ENCODE measurements around the gene MECP2.

The MECP2 gene

DNA sequence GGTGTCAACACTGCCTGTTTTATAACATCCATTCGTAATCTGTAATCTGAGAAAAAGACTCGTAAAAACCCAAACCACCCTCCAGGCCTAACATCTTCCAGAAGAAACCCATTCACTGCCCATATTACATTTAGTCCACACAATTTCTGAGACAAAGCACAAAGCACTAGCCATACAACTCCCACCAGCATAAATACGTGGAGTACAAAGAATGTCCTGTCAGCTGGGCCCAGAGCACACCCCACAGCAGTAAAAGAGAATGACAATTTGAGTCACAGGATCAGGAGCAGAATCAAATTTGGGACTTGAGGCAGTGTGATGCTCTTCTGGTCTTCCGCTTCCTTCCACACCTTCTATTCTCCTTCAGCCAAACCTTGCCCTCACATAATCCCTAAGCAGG is 6.8 kb downstream of the MECP2 start:
- DNase-seq (ENCODE audit: low spot score) = no peak
- TF ChIP-seq, protein P1, sequence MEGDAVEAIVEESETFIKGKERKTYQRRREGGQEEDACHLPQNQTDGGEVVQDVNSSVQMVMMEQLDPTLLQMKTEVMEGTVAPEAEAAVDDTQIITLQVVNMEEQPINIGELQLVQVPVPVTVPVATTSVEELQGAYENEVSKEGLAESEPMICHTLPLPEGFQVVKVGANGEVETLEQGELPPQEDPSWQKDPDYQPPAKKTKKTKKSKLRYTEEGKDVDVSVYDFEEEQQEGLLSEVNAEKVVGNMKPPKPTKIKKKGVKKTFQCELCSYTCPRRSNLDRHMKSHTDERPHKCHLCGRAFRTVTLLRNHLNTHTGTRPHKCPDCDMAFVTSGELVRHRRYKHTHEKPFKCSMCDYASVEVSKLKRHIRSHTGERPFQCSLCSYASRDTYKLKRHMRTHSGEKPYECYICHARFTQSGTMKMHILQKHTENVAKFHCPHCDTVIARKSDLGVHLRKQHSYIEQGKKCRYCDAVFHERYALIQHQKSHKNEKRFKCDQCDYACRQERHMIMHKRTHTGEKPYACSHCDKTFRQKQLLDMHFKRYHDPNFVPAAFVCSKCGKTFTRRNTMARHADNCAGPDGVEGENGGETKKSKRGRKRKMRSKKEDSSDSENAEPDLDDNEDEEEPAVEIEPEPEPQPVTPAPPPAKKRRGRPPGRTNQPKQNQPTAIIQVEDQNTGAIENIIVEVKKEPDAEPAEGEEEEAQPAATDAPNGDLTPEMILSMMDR (IDR thresholded peaks at IDR 0.05; ENCODE audit: borderline replicate concordance, control extremely low read depth, extremely low read depth, insufficient read depth, missing control alignments) = no peak
- in situ Hi-C loops (cut with MboI; ENCODE audit: low sequenced_read_pairs, unreplicated experiment) = no loop called here

DNA sequence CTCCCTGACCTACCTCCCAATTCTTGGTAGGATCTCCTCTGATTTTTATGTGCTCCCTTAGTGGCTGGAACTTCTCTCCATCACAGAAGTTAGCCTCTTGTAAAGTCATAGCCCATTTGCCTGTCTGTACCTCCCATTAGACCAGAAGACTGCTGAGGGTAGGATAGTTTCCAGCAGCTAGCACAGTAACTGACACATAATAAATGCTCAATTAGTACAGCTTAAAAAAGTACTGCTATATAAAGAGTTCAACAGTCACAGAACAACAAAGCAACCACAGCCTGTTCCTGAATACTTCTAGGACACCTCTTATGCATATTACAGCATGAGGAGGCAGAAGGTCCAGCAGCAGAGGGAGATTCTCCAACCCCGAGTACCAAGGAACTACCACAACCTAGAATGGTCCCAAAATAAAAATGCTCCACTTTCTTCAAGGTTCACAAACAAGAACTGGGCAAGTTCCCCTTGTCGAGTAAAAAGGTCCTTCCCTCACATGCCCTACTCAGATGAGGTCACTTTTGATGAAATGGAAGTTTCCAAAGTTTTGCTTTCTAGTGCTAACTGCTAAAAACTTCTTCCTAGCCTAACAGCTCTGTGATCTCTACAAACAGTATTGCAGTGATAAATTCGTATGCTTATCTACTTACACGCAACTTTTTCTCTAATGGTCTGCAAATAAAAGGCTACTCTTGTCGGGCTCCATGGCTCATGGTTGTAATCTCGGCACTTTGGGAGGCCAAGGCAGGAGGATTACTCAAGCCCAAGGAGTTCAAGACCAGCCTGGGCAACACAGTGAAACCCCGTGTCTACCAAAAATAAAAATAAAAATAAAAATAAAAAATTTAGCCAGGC is 12.8 kb downstream of the MECP2 start:
- DNase-seq (ENCODE audit: low spot score) = no peak
- TF ChIP-seq, protein P1 (IDR thresholded peaks at IDR 0.05; ENCODE audit: borderline replicate concordance, control extremely low read depth, extremely low read depth, insufficient read depth, missing control alignments) = no peak
- in situ Hi-C loops (cut with MboI; ENCODE audit: low sequenced_read_pairs, unreplicated experiment) = no loop called here

DNA sequence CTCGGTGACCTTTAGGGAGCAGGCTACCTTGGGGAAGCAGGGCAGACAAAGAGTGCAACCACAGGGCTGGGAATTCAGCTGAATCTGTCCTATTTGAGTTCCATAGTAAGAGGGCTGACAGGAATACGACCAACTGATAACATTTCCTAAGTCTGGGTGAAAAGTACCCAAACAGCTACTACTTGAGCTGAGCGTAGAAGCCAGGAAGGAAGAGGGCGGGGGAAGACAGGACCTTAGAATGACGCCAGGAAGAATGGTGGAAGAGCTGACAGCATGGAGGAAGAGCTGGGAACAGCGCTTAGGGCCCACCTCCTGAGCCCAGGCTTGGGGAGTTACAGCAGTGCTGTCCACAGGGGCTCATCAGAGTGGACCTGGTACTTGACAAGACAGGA is 14.4 kb downstream of the MECP2 start:
- in situ Hi-C loops (cut with MboI; ENCODE audit: low sequenced_read_pairs, unreplicated experiment) = no loop called here
- TF ChIP-seq, protein P1 (IDR thresholded peaks at IDR 0.05; ENCODE audit: borderline replicate concordance, control extremely low read depth, extremely low read depth, insufficient read depth, missing control alignments) = no peak

DNA sequence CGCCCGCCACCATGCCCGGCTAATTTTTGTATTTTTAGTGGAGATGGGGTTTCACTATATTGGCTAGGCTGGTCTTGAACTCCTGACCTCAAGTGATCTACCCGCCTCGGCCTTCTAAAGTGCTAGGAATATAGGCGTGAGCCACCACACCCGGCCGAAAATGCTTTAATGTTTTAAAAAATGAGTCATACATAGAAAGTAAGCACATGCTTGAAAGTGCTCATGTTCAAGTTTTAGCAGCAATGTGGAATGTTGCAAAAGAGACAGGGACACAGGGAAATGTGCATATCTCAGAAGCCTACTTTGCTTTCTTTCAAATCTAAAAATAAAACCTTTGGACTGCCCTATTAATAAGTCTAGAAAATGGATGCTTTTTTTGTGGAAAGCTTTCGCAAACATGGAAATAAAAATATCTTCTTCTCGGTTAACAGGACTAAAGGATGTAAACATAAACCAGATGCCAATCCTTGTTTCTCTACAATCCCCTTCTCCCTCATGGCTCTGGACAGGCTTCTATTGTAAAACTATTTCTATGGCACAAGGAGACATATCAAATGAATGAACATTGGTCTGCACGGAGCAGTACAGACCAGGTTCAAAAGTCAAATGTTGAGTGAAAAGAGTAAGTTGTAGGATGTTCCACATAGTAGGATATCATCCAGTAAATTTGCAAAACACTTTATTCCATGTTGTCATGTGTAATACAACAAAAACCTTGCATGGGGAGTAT is 15.0 kb downstream of the MECP2 start:
- TF ChIP-seq, protein P1 (IDR thresholded peaks at IDR 0.05; ENCODE audit: borderline replicate concordance, control extremely low read depth, extremely low read depth, insufficient read depth, missing control alignments) = no peak
- DNase-seq (ENCODE audit: low spot score) = no peak
- in situ Hi-C loops (cut with MboI; ENCODE audit: low sequenced_read_pairs, unreplicated experiment) = no loop called here

More for the DNA sequence above, 14.4 kb downstream of the MECP2 start:
- DNase-seq (ENCODE audit: low spot score) = no peak

DNA sequence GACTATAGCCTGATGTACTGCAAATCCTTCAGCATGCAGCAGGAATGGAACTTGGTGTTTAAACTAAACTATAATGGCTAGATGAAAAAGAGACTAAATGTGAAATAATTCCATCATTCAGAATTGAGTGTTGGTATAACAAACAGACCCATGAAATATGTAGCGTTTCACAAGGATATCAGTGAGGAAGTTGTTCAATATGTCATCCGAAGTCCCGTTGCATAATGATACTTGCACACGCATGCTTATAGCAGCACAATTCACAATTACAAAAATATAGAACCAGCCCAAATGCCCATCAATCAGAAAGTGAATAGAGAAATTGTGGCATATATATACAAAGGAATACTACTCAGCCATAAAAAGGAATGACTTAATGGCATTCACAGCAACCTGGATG is 20.4 kb downstream of the MECP2 start:
- in situ Hi-C loops (cut with MboI; ENCODE audit: low sequenced_read_pairs, unreplicated experiment) = no loop called here
- no peak for DNase-seq (ENCODE audit: low spot score)
- TF ChIP-seq, protein P1 (IDR thresholded peaks at IDR 0.05; ENCODE audit: borderline replicate concordance, control extremely low read depth, extremely low read depth, insufficient read depth, missing control alignments) = no peak

DNA sequence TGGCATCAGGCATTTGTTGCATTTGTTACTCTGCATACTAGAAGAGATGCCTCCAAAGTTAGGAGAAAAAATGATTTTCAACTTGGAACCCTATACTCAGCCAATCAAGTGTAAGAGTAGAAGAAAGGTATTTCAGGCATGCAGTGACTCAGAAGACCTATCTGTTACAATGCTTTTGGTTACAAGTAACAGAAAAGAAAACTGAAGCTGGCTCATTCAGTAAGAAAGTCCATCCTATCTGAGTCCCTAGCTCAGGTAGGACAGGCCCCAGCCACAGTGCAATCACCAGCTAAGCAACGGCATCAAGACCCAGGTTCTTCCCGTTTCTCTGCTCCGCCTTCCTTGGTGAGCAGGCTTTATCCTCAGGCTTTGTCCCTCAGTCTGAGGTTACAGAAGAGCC is 23.3 kb downstream of the MECP2 start:
- in situ Hi-C loops (cut with MboI; ENCODE audit: low sequenced_read_pairs, unreplicated experiment) = no loop called here
- TF ChIP-seq, protein P1 (IDR thresholded peaks at IDR 0.05; ENCODE audit: borderline replicate concordance, control extremely low read depth, extremely low read depth, insufficient read depth, missing control alignments) = no peak
- DNase-seq (ENCODE audit: low spot score) = no peak

Data from GM13976 (cell line).